PC-3 (cell line): ENCODE data around the gene IQGAP1. TPM values are rescaled to one million over a fixed set of nuclear protein-coding genes. Genes with fewer than 3 reads are reported as not detected.
"Not testable (repeated sequence)": the region's sequence is repeated elsewhere in the genome, so short reads cannot be mapped to it uniquely, and the experiment has no call there.

Experiments
- ATAC-seq: fragments of 200-7000 bp; cut with Tn5 transposase; 2 replicates; pipeline ENCODE4 v1.9.1; 2020; ENCODE audit warnings: mild to moderate bottlenecking, moderate library complexity
- BruUV-seq: library from RNA; stranded (reverse); fragments of 400-500 nt; replicated peaks from 2 replicates; lab custom pipeline; 2021; lab: Mats Ljungman, UMichigan
- CTCF ChIA-PET: fragments of 300-600 bp; sonication (Branson Sonifier 250); formaldehyde crosslinking; loops from one replicate; lab custom pipeline; 2022; ENCODE audit warnings: antibody characterized with exemption; lab: Charles Lee
- POLR2A ChIA-PET: fragments of 300-600 bp; sonication (Branson Sonifier 250); formaldehyde crosslinking; loops from one replicate; lab custom pipeline; 2022; ENCODE audit warnings: antibody characterized with exemption; ENCODE audit not compliant: unreplicated experiment; lab: Charles Lee
- DNase-seq: peaks from one replicate; pipeline ENCODE4 v3.0.0-alpha.2; 2015
- H2AFZ ChIP-seq: fragments of 300-600 bp; sonication (generic); 2 replicates; pipeline ENCODE4 v1.6.0; 2016; ENCODE audit warnings: antibody characterized with exemption, low read length
- H3F3A ChIP-seq: fragments of 300-600 bp; sonication (generic); one replicate; pipeline ENCODE4 v1.6.0; 2017; ENCODE audit warnings: antibody characterized with exemption, low read length, control low read depth, mild to moderate bottlenecking; ENCODE audit not compliant: unreplicated experiment
- H3K27ac ChIP-seq: fragments of 300-600 bp; sonication (generic); 2 replicates; pipeline ENCODE4 v1.5.1; 2016; ENCODE audit warnings: mild to moderate bottlenecking, low read length
- H3K27me3 ChIP-seq: fragments of 300-600 bp; sonication (generic); 2 replicates; pipeline ENCODE4 v1.6.1; 2016; ENCODE audit warnings: low read length, mixed read lengths
- H3K36me3 ChIP-seq: fragments of 300-600 bp; sonication (generic); 2 replicates; pipeline ENCODE4 v1.6.1; 2016; ENCODE audit warnings: low read depth, mixed run types, low read length, mixed read lengths
- H3K4me1 ChIP-seq: fragments of 300-600 bp; sonication (generic); 2 replicates; pipeline ENCODE4 v1.5.1; 2016; ENCODE audit warnings: low read length; ENCODE audit not compliant: insufficient read depth
- H3K4me2 ChIP-seq: fragments of 300-600 bp; sonication (generic); 2 replicates; pipeline ENCODE4 v1.6.0; 2016; ENCODE audit warnings: low read length
- H3K4me3 ChIP-seq: fragments of 300-600 bp; sonication (generic); 2 replicates; pipeline ENCODE4 v1.5.1; 2016; ENCODE audit warnings: mild to moderate bottlenecking, low read length, mixed read lengths
- H3K79me2 ChIP-seq: fragments of 300-600 bp; sonication (generic); 2 replicates; pipeline ENCODE4 v1.6.1; 2017; ENCODE audit warnings: low read length, mixed read lengths
- H3K9ac ChIP-seq: fragments of 300-600 bp; sonication (generic); 2 replicates; pipeline ENCODE4 v1.6.0; 2016; ENCODE audit warnings: mild to moderate bottlenecking, low read length
- H3K9me2 ChIP-seq: fragments of 300-600 bp; sonication (generic); replicated peaks from 2 replicates; pipeline ENCODE4 v1.6.1; 2016; ENCODE audit warnings: mixed run types, low read length, mixed read lengths
- H3K9me3 ChIP-seq: fragments of 300-600 bp; sonication (generic); 2 replicates; pipeline ENCODE4 v1.6.1; 2016; ENCODE audit warnings: low read length, mixed read lengths
- H4K20me1 ChIP-seq: fragments of 300-600 bp; sonication (generic); 2 replicates; pipeline ENCODE4 v1.6.1; 2016; ENCODE audit warnings: low read length, mixed read lengths
- CTCF ChIP-seq: fragments of 300-600 bp; sonication (generic); conservative IDR thresholded peaks from 2 replicates; pipeline ENCODE4 v1.5.1; 2017; ENCODE audit warnings: antibody characterized with exemption, low read depth, mild to moderate bottlenecking, low read length
- EZH2 ChIP-seq: fragments of 300-600 bp; sonication (generic); IDR thresholded peaks from one replicate; pipeline ENCODE4 v1.6.1; 2017; ENCODE audit warnings: antibody characterized with exemption, mild to moderate bottlenecking, low read length; ENCODE audit not compliant: unreplicated experiment
- EZH2phosphoT487 ChIP-seq: fragments of 300-600 bp; sonication (generic); IDR thresholded peaks from 2 replicates; pipeline ENCODE4 v1.6.1; 2018; ENCODE audit warnings: mild to moderate bottlenecking, antibody characterized with exemption, low read length, borderline replicate concordance
- intact Hi-C: fragments of 100-400 bp; cut with micrococcal nuclease; formaldehyde crosslinking; loops from 2 replicates; pipeline ENCODE4 v1.9.0; 2023
- total RNA-seq: library from RNA; depleted of rRNA; stranded (reverse); fragments of >200 nt; gene quantifications from 2 replicates; pipeline ENCODE4 v1.2.3, GENCODE V29; 2014

IQGAP1 gene
- total RNA-seq, 1 experiment from 2014 or later, result 139 TPM

DNA sequence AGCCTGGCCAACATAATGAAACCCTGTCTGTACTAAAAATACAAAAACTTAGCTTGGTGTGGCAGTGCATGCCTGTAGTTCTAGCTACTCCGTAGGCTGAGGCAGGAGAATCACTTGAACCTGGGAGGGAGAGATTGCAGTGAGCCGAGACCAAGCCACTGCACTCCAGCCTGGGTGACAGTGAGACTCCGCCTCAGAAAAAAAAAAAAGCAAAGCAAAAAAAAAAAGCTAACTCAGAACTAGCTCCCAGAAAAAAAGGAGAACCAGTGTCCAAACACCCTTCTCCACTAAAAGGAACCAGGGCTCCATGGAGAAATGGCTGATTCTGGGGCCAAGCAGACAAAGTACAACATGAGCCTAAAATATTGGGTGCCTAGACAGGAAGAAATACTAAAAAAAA is 124.9 kb downstream of the IQGAP1 start:
- BruUV-seq, result no TSS peak
- DNase-seq, result no peak
- no peak for ATAC-seq
- Histone ChIP-seq H3K9me3 (no peaks in the 10 kb centered on the region), H3K9ac (no peak overlapping the region), H2AFZ (no peak overlapping the region), H3K27ac (no peak overlapping the region), H3K36me3 (no peaks in the 10 kb centered on the region), H3K79me2 (no peaks in the 10 kb centered on the region), H3K4me2 (no peak overlapping the region), H3K4me3 (no peak overlapping the region), H3K27me3 (no peaks in the 10 kb centered on the region), H4K20me1 (no peaks in the 10 kb centered on the region), H3K4me1 (no peaks in the 10 kb centered on the region), H3F3A (no peaks in the 10 kb centered on the region), H3K9me2 (no peaks in the 10 kb centered on the region)
- CTCF ChIA-PET, result no interaction called here
- TF ChIP-seq CTCF (no peak), EZH2 (no peak), EZH2phosphoT487 (no peak)
- intact Hi-C loops, result no loop called here
- POLR2A ChIA-PET, result no interaction called here

- Histone ChIP-seq H4K20me1 (no peaks in the 10 kb centered on the region), H3K27ac (no peak overlapping the region), H3K4me2 (no peak overlapping the region), H3K4me3 (no peak overlapping the region), H3K9me2 (no peaks in the 10 kb centered on the region), H3K9ac (no peak overlapping the region), H3K36me3 (no peaks in the 10 kb centered on the region), H3K79me2 (no peaks in the 10 kb centered on the region), H2AFZ (no peak overlapping the region), H3F3A (no peaks in the 10 kb centered on the region), H3K27me3 (no peaks in the 10 kb centered on the region), H3K9me3 (no peaks in the 10 kb centered on the region), H3K4me1 (no peaks in the 10 kb centered on the region)
- no peak for TF ChIP-seq EZH2phosphoT487
- TF ChIP-seq EZH2, result no peak
- no peak for TF ChIP-seq CTCF
- ATAC-seq, result no peak
- DNase-seq, result no peak
- no TSS peak for BruUV-seq
- POLR2A ChIA-PET, result no interaction called here
- intact Hi-C loops, result no loop called here
- CTCF ChIA-PET, result no interaction called here
Measured at GRCh38 chr15:90513448-90513847, 125.4 kb downstream of the IQGAP1 start.

GRCh38 chr15:90513893-90514292 is 125.9 kb downstream of the IQGAP1 start:
- H3K79me2 ChIP-seq, H2AFZ ChIP-seq, H3K9me3 ChIP-seq, ATAC-seq, DNase-seq, CTCF ChIA-PET, H3K27me3 ChIP-seq, H3K27ac ChIP-seq, H4K20me1 ChIP-seq, H3K36me3 ChIP-seq, H3K4me1 ChIP-seq, intact Hi-C loops, H3K4me3 ChIP-seq, H3K9me2 ChIP-seq, POLR2A ChIA-PET, H3F3A ChIP-seq, H3K4me2 ChIP-seq, H3K9ac ChIP-seq, BruUV-seq: not testable (repeated sequence)
